GM19455 (cell line): Measurements from ENCODE around the gene RIPK1.
"Not testable (repeated sequence)": the region's sequence is repeated elsewhere in the genome, so short reads cannot be mapped to it uniquely, and the experiment has no call there.

ENCODE experiments used
- ATAC-seq: cut with Tn5 transposase; IDR thresholded peaks from one replicate; pipeline ENCODE4 v1.9.1; 2021; ENCODE audit not compliant: unreplicated experiment

Gene RIPK1

GRCh38 chr6:3068329-3069214 is at the start of gene RIPK1:
Gene RIPK1 (plus strand): TSS chr6:3068494. CDS start chr6:3076824, 8,330 bp downstream.
- ATAC-seq, result peak; percentile 87

GRCh38 chr6:3019065-3019464 is 49.2 kb upstream of the RIPK1 start:
- no peak for ATAC-seq

DNA sequence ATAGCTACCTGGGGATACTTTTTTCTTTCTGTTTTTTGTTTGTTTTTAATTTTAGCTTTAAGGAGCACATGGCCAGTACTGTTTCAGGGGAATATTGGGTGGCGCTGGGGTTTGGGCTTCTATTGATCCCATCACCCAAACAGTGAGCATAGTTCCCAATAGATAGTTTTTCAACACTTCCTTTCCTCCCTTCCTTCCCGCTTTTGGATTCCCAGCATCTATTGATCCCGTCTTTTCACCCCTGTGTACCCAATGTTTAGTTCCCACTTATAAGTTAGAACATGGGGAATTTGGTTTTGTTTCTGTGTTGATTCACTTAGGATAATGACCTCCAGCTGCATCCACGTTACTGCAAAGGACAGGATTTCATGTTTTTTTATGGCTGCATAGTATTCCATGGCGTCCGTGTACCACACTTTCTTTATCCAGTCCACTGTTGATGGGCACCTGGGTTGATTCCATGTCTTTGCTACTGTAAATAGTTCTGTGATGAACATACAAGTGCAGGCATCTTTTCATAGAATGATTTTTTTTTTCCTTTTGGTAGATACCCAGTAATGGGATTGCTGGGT is 48.5 kb upstream of the RIPK1 start:
- ATAC-seq, result no peak

DNA sequence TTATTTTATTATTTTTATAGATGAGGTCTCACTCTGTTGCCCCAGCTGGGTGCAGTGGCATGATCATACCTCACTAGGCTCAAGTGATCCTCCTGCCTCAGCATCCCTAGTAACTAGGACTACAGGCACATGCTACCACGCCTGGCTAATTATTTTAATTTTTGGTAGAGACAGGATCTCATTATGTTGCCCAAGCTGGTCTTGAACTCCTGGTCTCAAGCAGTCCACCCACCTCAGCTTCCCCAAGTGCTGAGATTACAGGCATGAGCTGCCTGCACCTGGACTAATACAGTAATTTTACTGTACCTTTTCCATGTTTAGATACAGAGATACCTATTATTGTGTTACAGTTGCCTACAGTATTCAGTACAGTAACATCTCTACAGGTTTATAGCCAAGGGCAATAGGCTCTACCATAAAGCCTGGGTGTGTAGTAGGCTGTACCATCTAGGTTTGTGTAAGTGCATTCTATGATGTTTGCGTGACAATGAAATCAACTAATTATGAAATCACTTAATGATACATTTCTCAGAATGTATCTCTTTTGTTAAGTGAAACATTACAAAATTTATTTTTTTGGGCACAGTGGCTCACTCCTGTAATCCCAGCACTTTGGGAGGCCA is 47.2 kb upstream of the RIPK1 start:
- ATAC-seq, result not testable (repeated sequence)

- no peak for ATAC-seq
These were observed 45.3 kb upstream of the RIPK1 start for GRCh38 chr6:3022765-3023662.

DNA sequence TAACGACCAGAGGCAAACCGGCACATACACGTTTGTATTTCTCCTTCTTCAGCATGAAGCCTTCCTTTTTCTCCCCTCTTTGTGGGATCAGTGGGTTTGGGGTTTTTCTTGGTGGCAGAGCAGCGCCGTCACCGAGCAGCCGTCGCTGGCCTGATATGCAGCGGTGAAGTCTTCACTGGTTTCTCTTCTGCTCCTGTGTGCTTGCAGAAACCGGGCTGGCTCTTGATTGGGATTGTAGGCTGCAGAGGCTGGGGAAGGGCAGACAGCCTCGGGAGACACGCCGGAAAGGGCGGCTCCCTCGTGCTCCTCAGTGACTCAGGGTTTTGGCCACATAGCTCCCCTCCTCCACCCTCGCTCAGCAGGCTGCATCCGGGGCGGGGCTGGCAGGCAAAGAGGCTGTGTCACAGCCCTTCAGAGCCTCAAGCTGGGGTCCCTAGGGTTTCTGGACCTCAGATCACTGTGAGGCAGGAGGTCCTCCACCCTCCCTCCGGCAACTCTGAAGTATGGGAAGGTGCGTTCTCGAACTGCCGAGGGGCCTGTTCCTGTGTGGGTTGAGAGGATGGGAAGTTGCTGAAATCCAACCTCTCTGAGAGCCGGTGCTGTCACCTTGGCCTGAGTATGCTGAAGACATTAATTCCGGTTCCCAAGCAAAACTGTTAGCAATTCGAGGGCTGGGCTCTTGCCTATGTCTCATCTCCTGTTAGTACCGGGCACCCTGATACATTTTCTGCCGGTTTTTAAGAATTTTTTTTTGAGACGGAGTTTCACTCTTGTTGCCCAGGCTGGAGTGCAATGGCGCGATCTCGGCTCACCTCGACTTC is 44.4 kb upstream of the RIPK1 start:
- ATAC-seq, result peak; percentile 80

DNA sequence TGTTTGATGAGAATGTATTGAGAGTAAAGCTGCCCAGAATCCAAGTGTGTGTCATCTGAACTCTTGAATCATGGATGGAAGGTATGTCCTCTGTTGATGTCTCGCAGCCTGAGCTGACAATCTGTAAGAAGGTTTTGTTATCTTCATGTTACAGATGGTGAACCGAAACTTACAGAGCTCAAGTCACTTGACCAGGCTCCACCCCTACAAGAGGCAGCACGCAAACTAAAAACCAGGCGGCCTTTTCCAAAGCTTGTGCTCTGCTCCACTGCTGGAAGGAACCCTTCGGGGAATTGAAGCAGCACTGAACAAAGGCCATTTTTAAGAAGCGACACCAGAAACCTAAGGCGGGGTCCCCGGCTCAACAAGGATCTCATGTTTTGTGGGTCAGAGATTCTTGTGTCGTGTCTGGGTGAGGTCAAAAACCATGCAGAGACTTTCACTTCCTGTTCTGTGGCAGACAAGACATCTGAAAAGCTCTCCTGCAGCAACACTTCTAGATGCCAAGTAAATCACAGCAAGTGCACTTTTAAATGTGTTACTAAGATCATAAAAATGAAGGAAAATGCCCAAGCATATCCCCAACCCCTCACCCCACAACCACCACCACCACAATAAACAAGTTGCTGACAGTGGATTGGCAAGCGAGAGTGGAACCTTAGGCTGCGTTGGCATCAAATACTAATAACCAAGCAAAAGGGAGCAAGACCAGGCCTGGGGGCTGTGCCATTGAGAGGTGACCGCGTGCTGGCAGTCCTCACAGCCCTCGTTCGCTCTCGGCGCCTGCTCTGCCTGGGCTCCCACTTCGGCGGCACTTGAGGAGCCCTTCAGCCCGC is 41.3 kb upstream of the RIPK1 start:
- peak; percentile 75 for ATAC-seq

DNA sequence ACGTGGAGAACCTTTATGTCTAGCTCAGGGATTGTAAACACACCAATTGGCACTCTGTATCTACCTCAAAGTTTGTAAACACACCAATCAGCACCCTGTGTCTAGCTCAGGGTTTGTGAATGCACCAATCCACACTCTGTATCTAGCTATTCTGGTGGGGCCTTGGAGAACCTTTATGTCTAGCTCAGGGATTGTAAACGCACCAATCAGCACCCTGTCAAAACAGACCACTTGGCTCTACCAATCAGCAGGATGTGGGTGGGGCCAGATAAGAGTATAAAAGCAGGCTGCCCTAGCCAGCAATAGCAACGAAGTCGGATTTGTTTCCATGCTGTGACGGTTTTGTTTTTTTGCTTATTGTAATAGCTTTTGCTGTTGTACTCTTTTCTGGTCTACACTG is 40.1 kb upstream of the RIPK1 start:
- ATAC-seq, result not testable (repeated sequence)

DNA sequence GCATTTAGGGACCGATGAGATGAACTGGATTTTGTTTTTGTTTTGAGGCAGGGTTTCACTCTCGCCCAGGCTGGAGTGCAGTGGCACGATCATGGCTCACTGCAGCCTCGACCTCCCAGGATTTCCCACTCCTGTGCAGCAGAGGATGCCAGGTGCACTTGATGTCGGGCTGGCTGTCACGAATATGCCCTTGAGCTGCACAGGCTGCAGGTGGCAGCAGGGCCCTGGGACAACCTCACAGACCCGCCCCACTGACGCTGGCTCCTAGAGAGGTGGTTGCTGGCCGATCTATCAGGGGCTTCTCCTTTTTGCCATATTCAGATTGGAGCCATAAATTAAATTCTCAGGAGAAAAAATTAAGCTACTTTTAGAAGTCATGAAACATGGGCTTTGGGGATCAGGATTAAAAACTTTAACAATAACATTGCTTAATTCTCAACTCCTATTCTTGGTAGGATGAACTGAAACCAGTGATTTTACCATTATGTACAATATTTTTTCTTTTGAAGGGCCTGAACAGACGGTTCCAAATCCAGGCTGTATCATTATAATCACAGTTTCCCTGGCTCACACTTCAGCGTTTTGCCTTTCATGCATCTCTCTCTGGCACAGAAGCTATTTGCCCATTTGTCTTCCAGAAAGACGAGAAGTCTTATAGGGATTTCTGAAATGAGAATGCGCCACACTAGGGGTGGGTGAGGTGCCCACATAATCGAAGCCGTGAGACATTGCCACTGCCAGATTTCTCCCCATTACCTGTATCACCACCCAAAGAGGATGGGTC is 36.2 kb upstream of the RIPK1 start:
- ATAC-seq, result no peak

DNA sequence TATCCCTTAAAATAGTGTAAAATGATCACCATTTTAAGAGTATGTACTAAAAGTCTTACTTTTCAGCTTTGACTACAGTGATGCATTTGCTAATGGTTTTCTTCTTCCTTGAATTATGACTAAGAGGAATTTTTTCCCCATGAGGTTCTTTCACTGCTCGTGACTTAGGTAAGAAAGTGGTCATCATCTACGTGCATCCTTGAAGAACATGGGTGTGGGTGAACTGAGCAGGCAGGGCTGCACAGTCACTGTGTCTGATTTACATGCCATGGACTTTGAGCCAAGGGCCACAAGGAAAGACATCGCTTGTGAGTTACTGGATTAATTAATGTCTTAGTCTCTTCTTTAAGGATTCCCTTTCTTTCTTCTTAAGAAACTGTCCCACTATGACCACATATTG is 35.3 kb upstream of the RIPK1 start:
- ATAC-seq, result no peak

GRCh38 chr6:3033652-3034051 is 34.6 kb upstream of the RIPK1 start:
- no peak for ATAC-seq

GRCh38 chr6:3035397-3035796 is 32.9 kb upstream of the RIPK1 start:
- ATAC-seq, result no peak

DNA sequence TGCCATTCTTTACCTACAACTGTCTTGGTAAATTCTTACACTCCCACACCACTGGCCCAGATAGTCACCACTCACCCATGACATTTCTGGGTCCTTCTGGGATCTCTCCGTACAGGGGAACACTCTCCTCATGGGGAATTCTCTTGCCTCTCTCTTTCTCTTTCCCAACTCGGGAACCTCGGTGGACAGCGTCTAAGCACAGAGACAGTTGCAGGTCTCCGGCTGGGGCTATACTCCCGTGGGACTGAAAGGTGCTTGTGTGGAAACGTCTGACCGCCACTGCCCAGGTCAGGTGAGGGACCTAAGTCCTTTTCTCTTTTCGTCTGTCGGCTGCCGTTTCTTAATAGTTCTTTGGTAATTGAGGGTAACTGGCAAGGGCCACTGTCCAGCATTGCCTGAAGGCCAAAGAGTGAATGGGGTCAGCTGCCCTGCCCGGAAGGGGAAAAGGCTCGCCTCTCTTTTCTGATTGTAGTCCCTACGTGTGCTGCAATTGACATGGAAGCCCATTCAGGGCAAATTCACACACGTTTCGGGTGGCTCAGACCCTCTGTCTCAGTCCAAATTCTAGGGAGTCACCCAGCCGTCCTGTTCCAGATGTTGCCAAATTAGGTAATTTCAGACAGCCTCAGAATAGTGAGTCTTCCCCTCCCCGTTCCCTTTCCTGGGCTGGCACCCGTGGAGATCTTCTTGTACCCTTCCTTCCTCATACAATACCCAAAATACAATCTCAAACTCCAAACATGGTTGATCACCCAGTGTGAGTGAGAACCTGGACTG is 31.2 kb upstream of the RIPK1 start:
- no peak for ATAC-seq

- no peak for ATAC-seq
These were observed 30.5 kb upstream of the RIPK1 start for GRCh38 chr6:3037638-3038365.

DNA sequence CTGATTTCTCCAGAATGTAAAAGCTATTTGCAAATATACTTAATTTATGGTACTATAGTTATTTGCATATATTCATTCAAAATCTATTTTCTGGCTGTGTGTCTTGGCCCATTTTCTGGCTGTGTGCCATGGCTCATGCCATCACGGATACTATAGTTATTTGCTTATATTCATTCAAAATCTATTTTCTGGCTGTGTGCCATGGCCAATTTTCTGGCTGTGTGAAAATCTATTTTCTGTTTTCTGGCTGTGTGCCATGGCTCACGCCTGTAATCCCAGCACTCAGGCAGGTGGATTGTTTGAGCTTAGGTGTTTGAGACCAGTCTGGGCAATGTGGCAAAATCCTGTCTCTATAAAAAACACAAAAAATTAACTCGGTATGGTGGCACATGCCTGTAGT is 28.9 kb upstream of the RIPK1 start:
- ATAC-seq, result no peak

DNA sequence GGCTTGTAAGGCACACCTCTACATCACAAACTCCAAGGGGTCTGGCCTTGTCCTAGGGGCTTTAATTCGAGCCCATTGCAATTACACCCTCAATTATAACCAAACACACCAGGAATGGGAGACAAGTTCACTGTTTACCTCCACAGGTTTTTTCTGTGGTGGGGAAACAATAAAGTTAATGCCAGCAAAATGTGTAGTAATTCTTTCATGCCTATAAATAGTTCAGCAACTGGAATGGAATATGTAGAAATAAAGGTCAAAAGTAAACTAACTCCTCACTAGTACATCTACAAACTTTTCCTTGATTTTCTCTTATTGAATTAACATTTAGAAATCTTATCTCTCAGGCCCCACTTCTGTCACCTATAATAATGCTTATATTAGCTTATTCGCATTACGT is 27.1 kb upstream of the RIPK1 start:
- ATAC-seq, result no peak

DNA sequence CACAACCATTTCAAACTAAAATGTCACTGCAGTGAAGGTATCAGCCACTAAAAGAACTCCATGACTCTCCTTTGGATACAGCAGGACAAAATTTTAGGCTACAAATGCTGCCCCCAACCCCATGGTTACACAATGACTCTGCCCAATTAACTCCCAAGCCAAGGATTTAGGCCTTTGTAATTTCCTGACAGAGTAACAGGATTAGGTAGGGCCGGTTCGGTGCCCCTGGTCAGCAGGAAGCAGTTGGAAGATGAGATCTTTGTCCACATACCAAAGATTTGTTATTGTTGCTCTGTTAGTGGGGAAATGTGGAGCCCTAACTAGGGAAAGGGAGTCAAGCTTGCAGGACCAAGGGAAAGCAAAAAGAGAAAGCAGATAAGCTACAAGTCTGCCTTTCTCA is 26.7 kb upstream of the RIPK1 start:
- ATAC-seq, result no peak
